ENCODE data around the gene SYT17.

Gene SYT17

GRCh38 chr16:19223235-19224170 lies 55.5 kb downstream of the SYT17 start:
- DNase-seq = no peak

GRCh38 chr16:19225651-19226050 lies 57.6 kb downstream of the SYT17 start:
- no peak for DNase-seq

- no peak for DNase-seq
Measured at GRCh38 chr16:19227643-19228042, 59.6 kb downstream of the SYT17 start.

- no peak for DNase-seq
Measured at GRCh38 chr16:19228052-19228451, 60.0 kb downstream of the SYT17 start.

- no peak for DNase-seq
Measured at GRCh38 chr16:19228575-19228974, 60.5 kb downstream of the SYT17 start.

- no peak for DNase-seq
Measured at GRCh38 chr16:19230575-19230974, 62.5 kb downstream of the SYT17 start.

GRCh38 chr16:19231881-19232280 lies 63.8 kb downstream of the SYT17 start:
- no peak for DNase-seq

GRCh38 chr16:19232988-19233387 lies 64.9 kb downstream of the SYT17 start:
- no peak for DNase-seq

GRCh38 chr16:19235478-19235877 lies 67.4 kb downstream of the SYT17 start:
- no peak for DNase-seq

GRCh38 chr16:19235886-19236285 lies 67.8 kb downstream of the SYT17 start:
- DNase-seq = no peak

GRCh38 chr16:19236561-19237209 lies 68.6 kb downstream of the SYT17 start:
- DNase-seq = no peak

- no peak for DNase-seq
Measured at GRCh38 chr16:19238406-19238805, 70.4 kb downstream of the SYT17 start.

- no peak for DNase-seq
Measured at GRCh38 chr16:19239511-19240155, 71.6 kb downstream of the SYT17 start.

- no peak for DNase-seq
Measured at GRCh38 chr16:19240494-19240893, 72.5 kb downstream of the SYT17 start.

- DNase-seq = no peak
Measured at GRCh38 chr16:19241512-19241911, 73.5 kb downstream of the SYT17 start.

GRCh38 chr16:19242186-19242585 lies 74.1 kb downstream of the SYT17 start:
- DNase-seq = no peak

- no peak for DNase-seq
Measured at GRCh38 chr16:19242987-19243575, 75.0 kb downstream of the SYT17 start.

- DNase-seq = no peak
Measured at GRCh38 chr16:19245326-19245925, 77.4 kb downstream of the SYT17 start.

- DNase-seq = no peak
Measured at GRCh38 chr16:19252904-19253303, 84.9 kb downstream of the SYT17 start.

- no peak for DNase-seq
Measured at GRCh38 chr16:19254611-19255010, 86.6 kb downstream of the SYT17 start.

GRCh38 chr16:19264123-19264673 lies 96.2 kb downstream of the SYT17 start:
- DNase-seq = no peak

GRCh38 chr16:19265380-19265930 lies 97.4 kb downstream of the SYT17 start:
- no peak for DNase-seq
